Stimulated activated CD4-positive, alpha-beta T cell treated with anti-CD3 and anti-CD28 coated beads, Interleukin-15, amount 100 ng/mL, for 48 hours (primary cell): ENCODE data around the gene CELF2.

Source experiments
- DNase-seq, 2 donors: peaks; one replicate each; pipeline ENCODE4 v3.0.0-alpha.2; 2020; ENCODE audit warnings: low read depth in 2 of 2

Gene CELF2

GRCh38 chr10:11197266-11197712 lies 179.6 kb downstream of the CELF2 start:
- no peak for DNase-seq

- no peak for DNase-seq
Observed at GRCh38 chr10:11197878-11198277, 180.2 kb downstream of the CELF2 start.

GRCh38 chr10:11201911-11202310 lies 184.2 kb downstream of the CELF2 start:
- no peak for DNase-seq

GRCh38 chr10:11204351-11204942 lies 186.8 kb downstream of the CELF2 start:
- DNase-seq, result no peak

- DNase-seq, result no peak
Observed at GRCh38 chr10:11205030-11205772, 187.5 kb downstream of the CELF2 start.

- DNase-seq, result no peak
Observed at GRCh38 chr10:11206676-11207559, 189.2 kb downstream of the CELF2 start.

GRCh38 chr10:11207560-11207844 lies 189.8 kb downstream of the CELF2 start:
- no peak for DNase-seq

- no peak for DNase-seq
Observed at GRCh38 chr10:11208243-11208642, 190.6 kb downstream of the CELF2 start.

- no peak for DNase-seq
Observed at GRCh38 chr10:11208908-11209829, 191.5 kb downstream of the CELF2 start.

- no peak for DNase-seq
Observed at GRCh38 chr10:11209830-11210181, 192.1 kb downstream of the CELF2 start.

- DNase-seq, result no peak
Observed at GRCh38 chr10:11210211-11210922, 192.7 kb downstream of the CELF2 start.

- no peak for DNase-seq
Observed at GRCh38 chr10:11212288-11213085, 194.8 kb downstream of the CELF2 start.

GRCh38 chr10:11213137-11213536 lies 195.5 kb downstream of the CELF2 start:
- no peak for DNase-seq

- no peak for DNase-seq
Observed at GRCh38 chr10:11214407-11214806, 196.7 kb downstream of the CELF2 start.

- no peak for DNase-seq
Observed at GRCh38 chr10:11215471-11215870, 197.8 kb downstream of the CELF2 start.

GRCh38 chr10:11217521-11217920 lies 199.8 kb downstream of the CELF2 start:
- DNase-seq, result no peak

GRCh38 chr10:11218395-11218794 lies 200.7 kb downstream of the CELF2 start:
- DNase-seq, result no peak

GRCh38 chr10:11219431-11219830 lies 201.8 kb downstream of the CELF2 start:
- no peak for DNase-seq

GRCh38 chr10:11223081-11223480 lies 205.4 kb downstream of the CELF2 start:
- DNase-seq, result no peak

- no peak for DNase-seq
Observed at GRCh38 chr10:11223507-11224140, 206.0 kb downstream of the CELF2 start.
